ENCODE results near the gene THG1L. TPM values are rescaled to one million over a fixed set of nuclear protein-coding genes. Genes with fewer than 3 reads are reported as not detected.
A peak's percentile ranks its signal among the peaks of the same experiment; 100 is the strongest.

The THG1L gene
- polyA plus RNA-seq, 2 of the 4 experiments (the other 2 are of a cell fraction): 36.9 to 45.6 TPM

DNA sequence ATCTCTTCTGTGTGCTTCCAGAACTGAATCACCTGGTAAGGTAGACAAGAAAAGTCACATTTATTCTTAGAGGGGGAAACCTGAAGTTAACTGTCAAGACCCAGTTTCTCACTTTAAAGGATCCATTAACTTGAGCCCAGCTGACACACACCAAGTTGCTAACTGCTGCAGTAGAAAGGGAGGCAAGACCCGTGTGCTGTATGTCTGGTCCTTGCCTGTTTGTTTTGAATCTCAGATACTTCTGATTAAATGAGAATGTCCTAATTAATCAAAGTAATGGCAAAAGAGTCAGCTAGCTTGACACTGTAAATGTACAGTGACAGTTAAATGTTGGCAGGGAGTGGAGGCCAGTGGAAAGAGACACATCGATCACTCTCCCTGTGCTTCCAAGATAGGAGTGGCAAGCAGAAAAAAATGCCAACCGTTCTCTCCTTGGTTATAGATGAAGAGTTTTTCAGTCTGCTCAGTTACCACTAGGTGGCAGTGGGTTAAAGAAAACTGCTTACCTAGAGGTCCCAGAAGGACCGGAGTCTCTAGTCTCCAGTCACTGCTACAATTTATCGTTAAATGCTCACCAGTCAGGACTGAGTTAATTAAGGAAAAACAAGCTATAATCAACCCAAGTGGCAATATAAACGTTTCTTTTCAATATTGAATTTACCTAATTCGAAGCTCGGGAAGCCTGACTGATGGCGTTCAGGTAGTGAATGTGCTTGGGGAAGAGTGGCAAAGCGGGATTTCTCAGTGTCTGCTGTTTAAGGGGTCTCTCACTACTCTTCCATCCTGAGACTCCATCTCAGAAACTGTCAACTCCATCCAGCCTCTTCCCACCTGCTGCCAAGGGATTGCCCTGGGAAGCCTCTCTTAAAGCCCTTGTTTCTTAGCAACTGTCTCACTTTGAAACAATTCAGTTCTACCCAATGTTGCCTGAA is 30.7 kb downstream of the THG1L start:
- H3K9me3 ChIP-seq: no peaks in the 10 kb centered on the region
- DNase-seq (ENCODE audit: low read depth in 1 of 2, low spot score in 1 of 2) (peak; percentile 67 to 72), ATAC-seq (peak; percentile 94 to 98), FAIRE-seq (peak; percentile 23)
- H3K4me1 ChIP-seq: no peaks in the 10 kb centered on the region
- H3K4me3 ChIP-seq: no peak overlapping the region
- CTCF ChIA-PET: interaction anchor here (0.5 to 7.8 kb wide), 38 partner anchors 8 to 1549 kb away, joined by 3 to 78 read pairs (median 4); partner anchors contain the start of genes LSM11 and THG1L
- H3K4me2 ChIP-seq: peak overlapping the region; percentile 33; the same call in 1 of the 3 replicates
- no peak overlapping the region for H3K27ac ChIP-seq
- TF ChIP-seq EHMT2 (IDR thresholded peaks at IDR 0.05; ENCODE audit: low read depth): no peak
- TF ChIP-seq USF2 (IDR thresholded peaks at IDR 0.05): no peak
- no peak for TF ChIP-seq HDAC2 (IDR thresholded peaks at IDR 0.05)
- no peak for TF ChIP-seq HES2 (IDR thresholded peaks at IDR 0.05)
- TF ChIP-seq PBX3 (IDR thresholded peaks at IDR 0.05): no peak
- peak; percentile 69 for TF ChIP-seq SMC3 (IDR thresholded peaks at IDR 0.05)
- TF ChIP-seq CTCF (IDR thresholded peaks at IDR 0.05): peak; percentile 88
- TF ChIP-seq NPAS2 (CRISPR knock-in tag; IDR thresholded peaks at IDR 0.05; ENCODE audit: borderline replicate concordance): no peak
- no peak for TF ChIP-seq ZSCAN20 (CRISPR knock-in tag; IDR thresholded peaks at IDR 0.05)
- peak; percentile 77 to 82 for TF ChIP-seq RAD21 (conservative IDR thresholded peaks at IDR 0.05 in 1 of 2, IDR thresholded peaks at IDR 0.05 in 1 of 2)
- no peak for TF ChIP-seq JUNB (IDR thresholded peaks at IDR 0.05)
- TF ChIP-seq FOXS1 (CRISPR knock-in tag; IDR thresholded peaks at IDR 0.05): no peak
- POLR2A ChIA-PET: no interaction called here
- WGBS (ENCODE audit: missing lambda C conversion rate): 46% methylated on average over 10 of the region's 10 CpGs

- 96% methylated on average over 6 of the region's 6 CpGs for WGBS (ENCODE audit: missing lambda C conversion rate)
- Histone ChIP-seq H3K9me3 (no peaks in the 10 kb centered on the region), H3K27ac (no peak overlapping the region), H3K4me3 (no peak overlapping the region), H3K4me1 (0 out of 3 replicates have a peak, but pooled peaks cover 4% of the 10 kb centered on the region), H3K4me2 (no peak overlapping the region)
- POLR2A ChIA-PET: no interaction called here
- TF ChIP-seq ZFP36 (IDR thresholded peaks at IDR 0.05; ENCODE audit: borderline replicate concordance, partially characterized antibody) (no peak), RNF2 (IDR thresholded peaks at IDR 0.05; ENCODE audit: borderline replicate concordance, low read depth) (no peak), HES2 (IDR thresholded peaks at IDR 0.05) (no peak), ZC3H11A (IDR thresholded peaks at IDR 0.05) (no peak), HOXB13 (CRISPR knock-in tag; IDR thresholded peaks at IDR 0.05; ENCODE audit: low read depth) (no peak)
- TF ChIP-seq, protein P1, sequence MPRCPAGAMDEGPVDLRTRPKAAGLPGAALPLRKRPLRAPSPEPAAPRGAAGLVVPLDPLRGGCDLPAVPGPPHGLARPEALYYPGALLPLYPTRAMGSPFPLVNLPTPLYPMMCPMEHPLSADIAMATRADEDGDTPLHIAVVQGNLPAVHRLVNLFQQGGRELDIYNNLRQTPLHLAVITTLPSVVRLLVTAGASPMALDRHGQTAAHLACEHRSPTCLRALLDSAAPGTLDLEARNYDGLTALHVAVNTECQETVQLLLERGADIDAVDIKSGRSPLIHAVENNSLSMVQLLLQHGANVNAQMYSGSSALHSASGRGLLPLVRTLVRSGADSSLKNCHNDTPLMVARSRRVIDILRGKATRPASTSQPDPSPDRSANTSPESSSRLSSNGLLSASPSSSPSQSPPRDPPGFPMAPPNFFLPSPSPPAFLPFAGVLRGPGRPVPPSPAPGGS (IDR thresholded peaks at IDR 0.05): no peak
- ATAC-seq: no peak
- no peak for DNase-seq (ENCODE audit: low read depth in 1 of 2, low spot score in 1 of 2)
- CTCF ChIA-PET: interaction anchor here (0.9 to 7.8 kb wide), 10 partner anchors 9 to 1342 kb away, joined by 3 to 78 read pairs (median 4); partner anchors contain the start of gene LSM11
- FAIRE-seq: no peak
Observed at GRCh38 chr5:157764531-157764930, 33.3 kb downstream of the THG1L start.

All from A549 (cell line).